ENCODE data around the gene PDIA5. TPM values are rescaled to one million over a fixed set of nuclear protein-coding genes. Genes with fewer than 3 reads are reported as not detected.

Gene PDIA5
- polyA plus RNA-seq, 3 donors: 26.9 to 28.6 (median 27.7) TPM

DNA sequence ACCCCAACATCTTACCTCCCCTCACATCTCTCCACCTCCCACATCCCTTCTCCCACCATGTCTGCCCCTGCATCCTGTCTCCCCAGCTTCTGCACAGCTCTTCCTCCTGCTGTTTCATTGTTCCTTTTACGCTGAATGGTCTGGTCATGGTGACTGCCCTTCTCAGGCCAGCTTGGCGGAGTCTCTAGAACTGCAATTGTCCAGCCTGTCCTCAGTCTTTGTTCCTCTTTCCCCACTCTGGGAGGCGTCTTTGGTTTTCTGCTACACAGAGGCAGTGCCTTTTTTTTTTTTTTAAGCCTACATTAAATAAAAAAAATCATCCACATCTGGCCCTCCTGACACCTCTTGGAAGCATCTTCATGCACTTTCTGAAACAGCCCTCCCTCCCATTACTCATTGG, 85.9 kb downstream of the PDIA5 start:
- DNase-seq (ENCODE audit: extremely low read depth in 1 of 11, low read depth in 9 of 11, low spot score in 4 of 11): no peak

- DNase-seq (ENCODE audit: extremely low read depth in 1 of 11, low read depth in 9 of 11, low spot score in 4 of 11): no peak
Measured at GRCh38 chr3:123153125-123154019, 86.5 kb downstream of the PDIA5 start.

DNA sequence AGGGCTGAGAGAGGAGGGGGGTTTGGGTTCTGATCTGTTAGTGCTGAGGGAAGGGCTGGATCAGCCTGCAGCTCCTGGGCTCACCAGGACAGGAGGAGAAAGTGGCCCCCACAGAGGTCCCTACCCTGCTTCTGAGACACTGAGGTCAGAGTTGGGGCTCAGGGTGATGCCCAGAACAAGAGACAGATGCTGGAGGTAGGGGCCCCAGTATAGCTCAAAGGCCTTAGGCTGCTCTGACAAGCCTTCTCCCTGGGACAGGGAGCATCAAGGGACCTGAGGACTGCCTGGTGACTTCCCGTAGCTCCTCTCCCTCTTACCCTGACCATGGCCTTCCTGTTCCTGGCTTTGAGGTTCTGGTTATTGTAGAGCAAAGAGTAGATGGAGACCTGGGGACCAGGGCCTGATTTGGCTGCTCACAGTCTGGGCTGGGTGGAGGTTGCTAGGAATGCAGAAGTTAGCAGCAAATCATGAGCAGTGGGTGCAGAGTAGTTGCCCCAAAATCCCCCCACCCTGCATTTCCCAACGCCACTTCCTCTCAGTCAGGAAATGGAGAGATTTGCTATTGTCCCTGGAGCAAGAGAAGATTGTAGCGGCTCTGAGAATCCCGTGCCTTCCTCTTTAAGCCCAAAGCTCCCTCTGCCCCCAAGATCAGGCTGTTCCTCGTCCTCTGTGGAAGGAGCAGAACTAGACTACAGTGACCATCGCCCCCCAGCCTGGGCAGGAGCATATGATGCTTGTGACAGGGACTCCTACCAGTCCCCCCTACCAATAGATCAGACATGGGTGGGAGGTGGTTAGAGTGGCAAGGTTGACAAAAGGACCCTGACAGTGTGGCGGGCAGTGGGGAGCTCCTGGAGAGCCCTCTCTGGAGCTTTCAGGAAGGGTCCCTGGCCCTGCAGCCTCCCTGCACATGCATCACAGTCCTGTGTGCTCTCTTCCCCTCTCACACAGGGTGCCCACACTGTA, 87.5 kb downstream of the PDIA5 start:
- DNase-seq (ENCODE audit: extremely low read depth in 1 of 11, low read depth in 9 of 11, low spot score in 4 of 11): no peak

- peak in 6 of 11 donors; percentile 40 to 65 (median 50) for DNase-seq (ENCODE audit: extremely low read depth in 1 of 11, low read depth in 9 of 11, low spot score in 4 of 11)
Measured at GRCh38 chr3:123155471-123156011, 88.7 kb downstream of the PDIA5 start.

- no peak for DNase-seq (ENCODE audit: extremely low read depth in 1 of 11, low read depth in 9 of 11, low spot score in 4 of 11)
Measured at GRCh38 chr3:123156276-123156995, 89.6 kb downstream of the PDIA5 start.

GRCh38 chr3:123157209-123157597, 90.4 kb downstream of the PDIA5 start:
- no peak for DNase-seq (ENCODE audit: extremely low read depth in 1 of 11, low read depth in 9 of 11, low spot score in 4 of 11)

DNA sequence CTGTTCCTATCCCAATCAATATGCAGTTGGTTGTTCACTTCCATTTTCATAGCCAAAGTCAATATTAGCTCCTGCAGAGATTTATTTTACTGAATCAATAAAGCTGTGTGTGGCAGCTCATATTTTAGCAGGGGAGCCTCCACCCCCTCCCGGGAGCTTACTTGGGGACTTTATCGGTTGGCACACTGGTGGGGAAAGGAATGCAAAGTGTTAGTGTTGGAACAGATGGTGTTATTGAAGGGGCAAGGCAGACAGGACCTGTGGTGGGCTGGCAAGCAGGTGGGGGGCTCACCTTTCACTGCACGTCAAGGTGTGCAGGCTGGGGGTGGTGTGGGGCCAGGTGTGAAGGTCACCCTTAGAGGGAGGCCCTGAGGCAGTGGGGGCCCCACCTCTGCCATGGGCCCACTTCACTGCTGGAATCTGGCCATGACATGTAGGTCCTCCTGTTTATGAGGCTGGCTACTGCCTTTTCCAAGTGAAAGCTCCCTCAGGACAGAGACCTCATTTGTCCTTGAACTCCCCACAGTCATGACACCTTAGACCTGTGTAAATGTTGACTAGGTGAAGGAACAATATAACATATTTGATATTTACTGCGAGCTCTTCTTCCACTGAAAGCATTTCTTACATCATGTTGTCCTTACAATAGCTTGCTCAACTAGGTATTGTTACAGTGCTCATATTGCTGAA, 90.9 kb downstream of the PDIA5 start:
- DNase-seq (ENCODE audit: extremely low read depth in 1 of 11, low read depth in 9 of 11, low spot score in 4 of 11): no peak

- DNase-seq (ENCODE audit: extremely low read depth in 1 of 11, low read depth in 9 of 11, low spot score in 4 of 11): no peak
Measured at GRCh38 chr3:123158330-123158729, 91.5 kb downstream of the PDIA5 start.

DNA sequence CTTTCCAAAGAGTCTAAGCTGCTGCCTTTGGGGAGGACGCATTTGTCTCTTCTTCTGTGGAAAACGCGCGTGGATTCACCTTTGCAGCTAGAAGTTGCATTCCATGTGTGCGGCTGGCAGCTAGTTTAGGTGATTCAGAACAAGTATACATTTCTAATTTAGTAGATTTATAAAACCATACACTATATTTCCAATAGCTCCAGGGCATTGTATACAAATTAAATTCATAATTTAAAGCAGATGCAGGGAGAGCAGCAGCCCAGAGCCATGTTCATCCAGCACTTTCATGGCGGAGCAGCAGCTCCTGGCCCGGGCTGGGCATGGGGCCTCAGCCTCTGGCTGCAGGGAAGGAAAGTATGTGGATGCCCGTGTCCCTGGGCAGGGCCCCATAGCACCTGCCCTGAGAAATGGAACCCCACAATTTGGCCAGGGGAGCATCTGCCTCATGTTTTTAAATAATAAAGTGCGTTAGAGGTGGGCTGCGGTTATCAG, 92.1 kb downstream of the PDIA5 start:
- no peak for DNase-seq (ENCODE audit: extremely low read depth in 1 of 11, low read depth in 9 of 11, low spot score in 4 of 11)

DNA sequence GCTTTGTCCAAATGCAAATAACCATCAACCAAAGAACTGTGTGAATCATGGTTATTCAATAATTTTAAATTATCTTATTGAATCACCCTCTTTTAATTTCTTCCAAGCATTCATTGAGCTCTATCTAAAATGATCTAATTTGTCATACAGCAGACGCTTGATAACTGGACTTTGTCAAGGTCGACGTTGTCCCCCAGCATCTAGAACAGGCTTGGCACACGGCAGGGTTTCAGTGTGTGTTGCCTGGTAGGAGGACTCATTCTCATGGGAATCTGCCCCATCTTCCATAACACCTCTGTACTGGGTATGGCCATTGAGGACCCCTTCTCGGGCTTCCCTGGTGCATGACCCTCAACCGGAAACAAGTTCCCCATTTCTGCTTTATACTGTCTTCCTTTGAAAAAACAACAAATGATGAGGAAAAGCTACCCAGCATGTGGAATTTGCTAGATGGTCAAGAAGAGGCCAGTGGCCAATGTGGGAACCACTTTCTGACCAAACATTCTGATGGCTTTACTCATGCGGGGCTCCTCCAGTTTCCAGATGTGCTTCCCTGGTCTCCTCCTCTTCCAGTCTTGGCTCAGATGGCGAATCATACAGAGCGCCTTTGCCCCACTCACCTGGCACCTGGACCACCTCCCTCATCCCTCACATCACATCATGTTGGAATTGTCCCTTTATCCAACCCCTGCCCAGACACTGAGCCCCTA, 93.3 kb downstream of the PDIA5 start:
- no peak for DNase-seq (ENCODE audit: extremely low read depth in 1 of 11, low read depth in 9 of 11, low spot score in 4 of 11)

GRCh38 chr3:123161167-123161566, 94.3 kb downstream of the PDIA5 start:
- no peak for DNase-seq (ENCODE audit: extremely low read depth in 1 of 11, low read depth in 9 of 11, low spot score in 4 of 11)

DNA sequence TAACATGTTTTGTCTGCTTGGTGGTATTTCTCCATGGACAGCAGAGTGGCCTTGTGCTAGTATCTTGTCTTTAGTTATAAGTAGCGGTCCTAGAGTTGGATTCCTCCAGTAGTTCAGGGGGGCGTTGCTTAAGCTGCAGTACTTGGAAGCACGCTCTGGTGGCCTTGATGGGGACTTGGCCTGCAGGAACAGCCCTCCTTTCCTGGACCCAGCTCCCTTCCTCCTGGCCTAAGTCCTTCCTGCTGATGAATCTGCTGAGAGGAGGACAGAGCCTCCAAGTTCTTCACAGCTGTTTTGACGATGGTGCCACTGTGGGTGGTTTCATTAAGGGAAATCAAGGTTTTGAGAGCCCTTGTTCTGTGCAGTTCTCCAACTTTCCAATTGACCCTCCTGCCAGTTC, 96.3 kb downstream of the PDIA5 start:
- no peak for DNase-seq (ENCODE audit: extremely low read depth in 1 of 11, low read depth in 9 of 11, low spot score in 4 of 11)

- DNase-seq (ENCODE audit: extremely low read depth in 1 of 11, low read depth in 9 of 11, low spot score in 4 of 11): no peak
Measured at GRCh38 chr3:123165163-123165562, 98.3 kb downstream of the PDIA5 start.

DNA sequence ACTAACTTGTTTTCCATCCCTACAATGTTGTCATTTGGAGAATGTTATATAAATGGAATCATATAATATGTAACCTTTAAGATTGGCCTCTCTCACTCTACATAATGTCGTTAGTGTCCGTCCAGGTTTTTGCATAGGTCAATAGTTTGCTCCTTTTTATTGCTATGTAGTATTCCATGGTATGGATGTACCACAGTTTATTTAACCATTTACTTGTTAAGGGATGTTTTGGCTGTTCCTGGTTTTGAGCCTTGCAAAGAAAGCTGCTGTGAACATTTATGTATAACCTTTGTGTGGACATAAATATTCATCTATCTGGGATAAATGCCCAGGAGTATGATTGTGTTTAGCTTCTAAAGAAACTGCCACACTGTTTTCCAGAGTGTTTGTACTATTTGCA, 100.9 kb downstream of the PDIA5 start:
- no peak for DNase-seq (ENCODE audit: extremely low read depth in 1 of 11, low read depth in 9 of 11, low spot score in 4 of 11)

- DNase-seq (ENCODE audit: extremely low read depth in 1 of 11, low read depth in 9 of 11, low spot score in 4 of 11): no peak
Measured at GRCh38 chr3:123168122-123168521, 101.3 kb downstream of the PDIA5 start.

GRCh38 chr3:123168605-123169004, 101.8 kb downstream of the PDIA5 start:
- DNase-seq (ENCODE audit: extremely low read depth in 1 of 11, low read depth in 9 of 11, low spot score in 4 of 11): no peak

- DNase-seq (ENCODE audit: extremely low read depth in 1 of 11, low read depth in 9 of 11, low spot score in 4 of 11): no peak
Measured at GRCh38 chr3:123169492-123169929, 102.7 kb downstream of the PDIA5 start.

DNA sequence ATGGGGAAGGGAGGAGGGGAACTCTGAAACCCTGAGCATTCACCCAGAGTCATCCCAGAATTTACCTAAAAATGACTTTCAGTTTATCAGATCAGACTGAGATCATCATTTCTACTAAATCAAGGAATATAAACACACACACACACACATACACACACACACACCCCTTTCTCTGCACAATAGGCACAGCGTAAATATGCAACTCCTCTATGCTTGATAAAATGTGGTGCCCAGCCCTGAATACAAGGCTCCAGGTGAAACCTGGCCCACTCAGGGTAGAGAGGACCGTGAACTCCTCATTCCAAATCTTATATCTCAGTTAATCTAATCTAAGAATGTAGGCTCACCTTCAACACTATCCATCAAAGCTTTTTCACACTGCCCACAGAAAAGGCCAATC, 103.1 kb downstream of the PDIA5 start:
- no peak for DNase-seq (ENCODE audit: extremely low read depth in 1 of 11, low read depth in 9 of 11, low spot score in 4 of 11)

Measured in renal cortex interstitium (tissue), 11 donors.